Smooth muscle cell (in vitro differentiated cells): ENCODE results near the gene ADCY5. TPM values are rescaled to one million over a fixed set of nuclear protein-coding genes. Genes with fewer than 3 reads are reported as not detected.

Experiments used
- DNase-seq: peaks from one replicate; lab custom pipeline; 2025; ENCODE audit not compliant: unreplicated experiment; lab: John Stamatoyannopoulos, UW
- H2AFZ ChIP-seq: fragments of 200-600 bp; sonication (generic); 2 replicates; pipeline ENCODE4 v1.6.0; 2016; ENCODE audit warnings: antibody characterized with exemption, low read depth, mild to moderate bottlenecking
- H3F3A ChIP-seq: fragments of 200-600 bp; sonication (generic); 2 replicates; pipeline ENCODE4 v1.6.0; 2017; ENCODE audit warnings: antibody characterized with exemption, low read depth
- H3K27ac ChIP-seq: fragments of 200-600 bp; sonication (generic); 2 replicates; pipeline ENCODE4 v1.5.1; 2016; ENCODE audit warnings: low read depth, mild to moderate bottlenecking
- H3K27me3 ChIP-seq: fragments of 200-600 bp; sonication (generic); 2 replicates; pipeline ENCODE4 v1.6.1; 2016; ENCODE audit warnings: low read depth, mild to moderate bottlenecking
- H3K36me3 ChIP-seq: fragments of 200-600 bp; sonication (generic); 2 replicates; pipeline ENCODE4 v1.5.1; 2016; ENCODE audit warnings: low read depth
- H3K4me1 ChIP-seq: fragments of 200-600 bp; sonication (generic); 2 replicates; pipeline ENCODE4 v1.5.1; 2016; ENCODE audit warnings: low read depth
- H3K4me2 ChIP-seq: fragments of 200-600 bp; sonication (generic); 2 replicates; pipeline ENCODE4 v1.6.0; 2016; ENCODE audit warnings: mild to moderate bottlenecking
- H3K4me3 ChIP-seq: fragments of 200-600 bp; sonication (generic); 2 replicates; pipeline ENCODE4 v1.5.1; 2016; ENCODE audit warnings: mild to moderate bottlenecking
- H3K79me2 ChIP-seq: fragments of 200-600 bp; sonication (generic); 2 replicates; pipeline ENCODE4 v1.6.0; 2016; ENCODE audit warnings: low read depth, mild to moderate bottlenecking
- H3K9ac ChIP-seq: fragments of 200-600 bp; sonication (generic); 2 replicates; pipeline ENCODE4 v1.6.0; 2016; ENCODE audit warnings: low read depth
- H3K9me3 ChIP-seq: fragments of 200-600 bp; sonication (generic); replicated peaks from 2 replicates; pipeline ENCODE4 v1.5.1; 2016; ENCODE audit warnings: low read depth
- H4K20me1 ChIP-seq: fragments of 200-600 bp; sonication (generic); 2 replicates; pipeline ENCODE4 v1.6.0; 2016; ENCODE audit warnings: low read depth
- CTCF ChIP-seq: fragments of 200-600 bp; sonication (generic); IDR thresholded peaks from 2 replicates; pipeline ENCODE4 v1.5.1; 2017; ENCODE audit warnings: borderline replicate concordance, mild to moderate bottlenecking, antibody characterized with exemption; ENCODE audit not compliant: insufficient read depth, poor library complexity, severe bottlenecking
- WGBS: methylation state at CpG from one replicate; pipeline ENCODE4 v1.1.7; 2016; ENCODE audit warnings: low lambda C conversion rate; 5-methylcytosine and 5-hydroxymethylcytosine counted together
- polyA plus RNA-seq: library from polyadenylated mRNA; unstranded; fragments of >200 nt; fragmentation: Nextera tagmentation; extraction: Ambion mirVana; gene quantifications from 2 replicates; pipeline ENCODE4 v1.2.1, GENCODE V29; 2016
- total RNA-seq: library from RNA; depleted of rRNA; stranded (reverse); fragments of >200 nt; gene quantifications from 2 replicates; pipeline ENCODE4 v1.2.3, GENCODE V29; 2014

Gene ADCY5
- total and polyA plus RNA-seq, 2 experiments from 2014 or later, result 0.50 to 0.58 TPM

- no peaks in the 10 kb centered on the region for H3K9me3 ChIP-seq
- H2AFZ ChIP-seq, result no peak overlapping the region
- H3K27me3 ChIP-seq, result peaks cover 21% of the 10 kb centered on the region
- H3K4me3 ChIP-seq, result no peak overlapping the region
- DNase-seq, result no peak
- H3K4me2 ChIP-seq, result no peak overlapping the region
- H3K4me1 ChIP-seq, result peaks cover 3% of the 10 kb centered on the region
- H4K20me1 ChIP-seq, result no peaks in the 10 kb centered on the region
- H3K36me3 ChIP-seq, result no peaks in the 10 kb centered on the region
- H3K27ac ChIP-seq, result no peak overlapping the region
- no peak overlapping the region for H3K9ac ChIP-seq
- 75% methylated on average over 11 of the region's 11 CpGs for WGBS
- H3K79me2 ChIP-seq, result no peaks in the 10 kb centered on the region
- no peak for TF ChIP-seq CTCF
- no peaks in the 10 kb centered on the region for H3F3A ChIP-seq
Observed at GRCh38 chr3:123322866-123323265, 126.0 kb downstream of the ADCY5 start.

GRCh38 chr3:123321806-123322205 is 127.1 kb downstream of the ADCY5 start:
- H3K4me1 ChIP-seq, result peaks cover 3% of the 10 kb centered on the region
- no peaks in the 10 kb centered on the region for H3K9me3 ChIP-seq
- TF ChIP-seq CTCF, result no peak
- no peak overlapping the region for H3K4me3 ChIP-seq
- H3K9ac ChIP-seq, result no peak overlapping the region
- H3F3A ChIP-seq, result no peaks in the 10 kb centered on the region
- no peak overlapping the region for H3K4me2 ChIP-seq
- H3K27me3 ChIP-seq, result peaks cover 16% of the 10 kb centered on the region
- no peaks in the 10 kb centered on the region for H3K36me3 ChIP-seq
- WGBS, result 94% methylated on average over 8 of the region's 8 CpGs
- DNase-seq, result no peak
- no peaks in the 10 kb centered on the region for H4K20me1 ChIP-seq
- no peak overlapping the region for H2AFZ ChIP-seq
- H3K27ac ChIP-seq, result no peak overlapping the region
- H3K79me2 ChIP-seq, result no peaks in the 10 kb centered on the region

- Histone ChIP-seq H3K79me2 (no peaks in the 10 kb centered on the region), H4K20me1 (no peaks in the 10 kb centered on the region), H3K27me3 (peaks cover 31% of the 10 kb centered on the region), H3K36me3 (no peaks in the 10 kb centered on the region), H3K9me3 (no peaks in the 10 kb centered on the region), H3K27ac (no peak overlapping the region), H3K4me3 (no peak overlapping the region), H3K9ac (no peak overlapping the region), H3K4me2 (no peak overlapping the region), H3F3A (no peaks in the 10 kb centered on the region), H2AFZ (no peak overlapping the region), H3K4me1 (peaks cover 3% of the 10 kb centered on the region)
- 92% methylated on average over 5 of the region's 5 CpGs for WGBS
- DNase-seq, result no peak
- no peak for TF ChIP-seq CTCF
Observed at GRCh38 chr3:123320221-123320620, 128.7 kb downstream of the ADCY5 start.

- H3K36me3 ChIP-seq, result no peaks in the 10 kb centered on the region
- H3K9me3 ChIP-seq, result no peaks in the 10 kb centered on the region
- no peaks in the 10 kb centered on the region for H4K20me1 ChIP-seq
- H2AFZ ChIP-seq, result no peak overlapping the region
- H3K79me2 ChIP-seq, result no peaks in the 10 kb centered on the region
- H3K27ac ChIP-seq, result no peak overlapping the region
- H3K4me3 ChIP-seq, result no peak overlapping the region
- H3K4me2 ChIP-seq, result no peak overlapping the region
- DNase-seq, result no peak
- H3K27me3 ChIP-seq, result peaks cover 35% of the 10 kb centered on the region
- no peak for TF ChIP-seq CTCF
- H3F3A ChIP-seq, result no peaks in the 10 kb centered on the region
- no peak overlapping the region for H3K9ac ChIP-seq
- peaks cover 6% of the 10 kb centered on the region for H3K4me1 ChIP-seq
- WGBS, result 39% methylated on average over 10 of the region's 10 CpGs
Observed at GRCh38 chr3:123319760-123320159, 129.1 kb downstream of the ADCY5 start.
